Smooth muscle cell (in vitro differentiated cells): Measurements from ENCODE around the gene IRF2. TPM values are rescaled to one million over a fixed set of nuclear protein-coding genes. Genes with fewer than 3 reads are reported as not detected.

Experiments used
- DNase-seq: peaks from one replicate; lab custom pipeline; 2025; ENCODE audit not compliant: unreplicated experiment; lab: John Stamatoyannopoulos, UW
- H2AFZ ChIP-seq: fragments of 200-600 bp; sonication (generic); 2 replicates; pipeline ENCODE4 v1.6.0; 2016; ENCODE audit warnings: antibody characterized with exemption, low read depth, mild to moderate bottlenecking
- H3F3A ChIP-seq: fragments of 200-600 bp; sonication (generic); 2 replicates; pipeline ENCODE4 v1.6.0; 2017; ENCODE audit warnings: antibody characterized with exemption, low read depth
- H3K27ac ChIP-seq: fragments of 200-600 bp; sonication (generic); 2 replicates; pipeline ENCODE4 v1.5.1; 2016; ENCODE audit warnings: low read depth, mild to moderate bottlenecking
- H3K27me3 ChIP-seq: fragments of 200-600 bp; sonication (generic); 2 replicates; pipeline ENCODE4 v1.6.1; 2016; ENCODE audit warnings: low read depth, mild to moderate bottlenecking
- H3K36me3 ChIP-seq: fragments of 200-600 bp; sonication (generic); 2 replicates; pipeline ENCODE4 v1.5.1; 2016; ENCODE audit warnings: low read depth
- H3K4me1 ChIP-seq: fragments of 200-600 bp; sonication (generic); 2 replicates; pipeline ENCODE4 v1.5.1; 2016; ENCODE audit warnings: low read depth
- H3K4me2 ChIP-seq: fragments of 200-600 bp; sonication (generic); 2 replicates; pipeline ENCODE4 v1.6.0; 2016; ENCODE audit warnings: mild to moderate bottlenecking
- H3K4me3 ChIP-seq: fragments of 200-600 bp; sonication (generic); 2 replicates; pipeline ENCODE4 v1.5.1; 2016; ENCODE audit warnings: mild to moderate bottlenecking
- H3K79me2 ChIP-seq: fragments of 200-600 bp; sonication (generic); 2 replicates; pipeline ENCODE4 v1.6.0; 2016; ENCODE audit warnings: low read depth, mild to moderate bottlenecking
- H3K9ac ChIP-seq: fragments of 200-600 bp; sonication (generic); 2 replicates; pipeline ENCODE4 v1.6.0; 2016; ENCODE audit warnings: low read depth
- H3K9me3 ChIP-seq: fragments of 200-600 bp; sonication (generic); replicated peaks from 2 replicates; pipeline ENCODE4 v1.5.1; 2016; ENCODE audit warnings: low read depth
- H4K20me1 ChIP-seq: fragments of 200-600 bp; sonication (generic); 2 replicates; pipeline ENCODE4 v1.6.0; 2016; ENCODE audit warnings: low read depth
- WGBS: methylation state at CpG from one replicate; pipeline ENCODE4 v1.1.7; 2016; ENCODE audit warnings: low lambda C conversion rate; 5-methylcytosine and 5-hydroxymethylcytosine counted together
- polyA plus RNA-seq: library from polyadenylated mRNA; unstranded; fragments of >200 nt; fragmentation: Nextera tagmentation; extraction: Ambion mirVana; gene quantifications from 2 replicates; pipeline ENCODE4 v1.2.1, GENCODE V29; 2016
- total RNA-seq: library from RNA; depleted of rRNA; stranded (reverse); fragments of >200 nt; gene quantifications from 2 replicates; pipeline ENCODE4 v1.2.3, GENCODE V29; 2014
- TF ChIP-seq, protein P1 (sequence below): fragments of 200-600 bp; sonication (generic); IDR thresholded peaks from 2 replicates; pipeline ENCODE4 v1.5.1; 2017; ENCODE audit warnings: borderline replicate concordance, mild to moderate bottlenecking, antibody characterized with exemption; ENCODE audit not compliant: insufficient read depth, poor library complexity, severe bottlenecking

IRF2 gene
- total and polyA plus RNA-seq, 2 experiments from 2014 or later, result 10.2 to 21.6 TPM

DNA sequence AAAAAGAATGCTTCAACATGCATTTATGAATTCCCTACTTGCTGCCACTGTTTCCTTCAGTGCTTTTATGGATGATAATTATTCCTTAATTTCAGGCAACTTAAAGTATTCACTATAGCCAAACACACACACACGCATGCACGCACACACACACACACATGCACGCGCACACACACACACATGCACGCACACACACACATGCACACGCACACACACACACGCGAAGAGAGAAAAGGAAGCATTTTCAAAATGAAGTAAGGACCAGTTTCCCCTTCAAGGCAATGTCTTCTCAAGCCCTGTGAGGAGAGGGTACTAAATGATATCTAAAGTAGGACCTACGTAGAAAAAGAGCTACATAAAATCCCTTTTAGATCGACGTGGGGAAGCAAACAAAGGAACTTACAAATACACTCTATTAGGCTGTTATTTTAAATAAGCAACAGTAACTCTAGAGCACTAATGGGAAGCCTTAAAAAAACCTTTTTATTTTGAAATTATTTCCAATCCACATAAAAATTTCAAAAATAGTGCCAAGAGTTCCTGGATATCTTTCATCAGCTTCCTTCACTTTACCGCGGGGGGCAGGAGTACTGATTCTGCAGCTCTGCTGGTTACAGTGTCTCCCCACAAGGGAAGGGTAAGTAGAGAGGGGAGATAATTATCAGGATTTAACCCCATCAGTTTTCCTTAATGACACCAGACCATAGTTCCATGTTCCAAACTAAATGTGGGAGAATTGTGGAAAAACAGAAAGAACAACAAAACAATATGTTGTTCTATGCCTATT is 13.7 kb downstream of the IRF2 start:
- H3K4me2 ChIP-seq, result no peak overlapping the region
- H3K4me3 ChIP-seq, result no peak overlapping the region
- H3K4me1 ChIP-seq, result peaks cover 3% of the 10 kb centered on the region
- no peaks in the 10 kb centered on the region for H3F3A ChIP-seq
- TF ChIP-seq, protein P1, sequence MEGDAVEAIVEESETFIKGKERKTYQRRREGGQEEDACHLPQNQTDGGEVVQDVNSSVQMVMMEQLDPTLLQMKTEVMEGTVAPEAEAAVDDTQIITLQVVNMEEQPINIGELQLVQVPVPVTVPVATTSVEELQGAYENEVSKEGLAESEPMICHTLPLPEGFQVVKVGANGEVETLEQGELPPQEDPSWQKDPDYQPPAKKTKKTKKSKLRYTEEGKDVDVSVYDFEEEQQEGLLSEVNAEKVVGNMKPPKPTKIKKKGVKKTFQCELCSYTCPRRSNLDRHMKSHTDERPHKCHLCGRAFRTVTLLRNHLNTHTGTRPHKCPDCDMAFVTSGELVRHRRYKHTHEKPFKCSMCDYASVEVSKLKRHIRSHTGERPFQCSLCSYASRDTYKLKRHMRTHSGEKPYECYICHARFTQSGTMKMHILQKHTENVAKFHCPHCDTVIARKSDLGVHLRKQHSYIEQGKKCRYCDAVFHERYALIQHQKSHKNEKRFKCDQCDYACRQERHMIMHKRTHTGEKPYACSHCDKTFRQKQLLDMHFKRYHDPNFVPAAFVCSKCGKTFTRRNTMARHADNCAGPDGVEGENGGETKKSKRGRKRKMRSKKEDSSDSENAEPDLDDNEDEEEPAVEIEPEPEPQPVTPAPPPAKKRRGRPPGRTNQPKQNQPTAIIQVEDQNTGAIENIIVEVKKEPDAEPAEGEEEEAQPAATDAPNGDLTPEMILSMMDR, result no peak
- H3K9ac ChIP-seq, result no peak overlapping the region
- H2AFZ ChIP-seq, result no peak overlapping the region
- H4K20me1 ChIP-seq, result peaks cover 75% of the 10 kb centered on the region
- 85% methylated on average over 13 of the region's 13 CpGs for WGBS
- H3K36me3 ChIP-seq, result no peaks in the 10 kb centered on the region
- no peak overlapping the region for H3K27ac ChIP-seq
- no peaks in the 10 kb centered on the region for H3K27me3 ChIP-seq
- H3K9me3 ChIP-seq, result no peaks in the 10 kb centered on the region
- DNase-seq, result no peak
- H3K79me2 ChIP-seq, result peaks cover 67% of the 10 kb centered on the region

DNA sequence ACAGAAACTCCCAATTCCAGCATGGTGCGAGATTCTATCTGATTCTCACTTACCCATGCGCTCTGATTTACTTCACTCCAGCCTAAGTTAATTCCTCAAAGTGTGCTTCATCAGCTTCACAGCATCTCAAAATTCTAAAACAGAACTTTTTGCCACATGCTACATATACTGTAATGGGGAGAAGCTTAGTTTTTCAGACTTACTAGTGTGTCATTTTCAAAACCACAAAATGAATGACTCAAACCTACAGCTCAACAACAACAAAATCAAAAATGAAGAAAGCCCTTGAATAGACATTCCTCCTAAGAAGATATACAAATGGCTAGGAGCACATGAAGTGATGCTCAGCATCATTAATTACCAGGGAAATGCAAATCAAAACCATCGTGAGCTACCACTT is 14.9 kb downstream of the IRF2 start:
- peak overlapping the region; percentile 57 for H3K27ac ChIP-seq
- TF ChIP-seq, protein P1, result no peak

DNA sequence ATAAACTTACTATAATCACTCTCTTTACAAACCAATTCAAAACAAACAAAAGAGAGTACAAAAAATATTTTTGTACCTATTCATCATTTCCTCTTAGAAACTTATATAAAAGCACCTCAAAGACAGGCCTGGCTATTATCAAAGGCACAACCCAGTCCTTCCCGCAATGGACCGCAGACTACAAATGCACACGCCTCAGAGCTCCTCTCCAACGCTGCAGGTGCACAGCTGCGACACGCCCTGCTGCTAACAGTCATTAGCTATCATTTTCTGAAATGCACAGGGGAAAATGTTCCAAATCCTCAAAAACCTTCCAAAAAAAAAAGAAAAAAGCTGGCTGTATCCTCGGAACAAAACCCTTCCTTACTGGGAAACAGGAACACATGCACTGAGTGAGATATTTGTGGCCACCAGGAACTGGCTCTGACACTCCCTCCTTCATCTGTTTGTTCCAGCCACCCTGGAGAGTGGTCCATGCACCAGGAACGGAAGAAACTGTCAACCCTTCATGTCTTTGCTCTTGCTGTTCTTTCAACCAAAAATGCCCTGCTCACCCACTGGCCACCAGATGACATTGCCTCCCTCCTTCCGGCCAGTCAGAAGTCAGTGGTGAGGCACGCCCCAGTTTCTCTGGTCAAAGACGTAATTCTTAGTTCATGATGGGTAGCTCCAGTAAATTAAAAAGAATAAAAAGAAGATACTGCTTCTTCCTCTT is 16.7 kb downstream of the IRF2 start:
- Histone ChIP-seq H3K27me3 (no peaks in the 10 kb centered on the region), H3K4me3 (no peak overlapping the region), H3K27ac (no peak overlapping the region), H3K9me3 (no peaks in the 10 kb centered on the region), H3F3A (no peaks in the 10 kb centered on the region), H3K79me2 (peaks cover 45% of the 10 kb centered on the region), H3K9ac (no peak overlapping the region), H2AFZ (no peak overlapping the region), H3K36me3 (no peaks in the 10 kb centered on the region), H3K4me1 (peaks cover 14% of the 10 kb centered on the region), H3K4me2 (no peak overlapping the region), H4K20me1 (peaks cover 84% of the 10 kb centered on the region)
- 97% methylated on average over 11 of the region's 11 CpGs for WGBS
- TF ChIP-seq, protein P1, result no peak
- DNase-seq, result no peak

More for the DNA sequence above, 14.9 kb downstream of the IRF2 start:
- no peak overlapping the region for H3K4me3 ChIP-seq
- H4K20me1 ChIP-seq, result peaks cover 72% of the 10 kb centered on the region
- no peaks in the 10 kb centered on the region for H3K27me3 ChIP-seq
- peak overlapping the region; percentile 39 for H3K4me2 ChIP-seq
- DNase-seq, result no peak
- H3K79me2 ChIP-seq, result peaks cover 60% of the 10 kb centered on the region
- no peak overlapping the region for H3K9ac ChIP-seq
- H3K9me3 ChIP-seq, result no peaks in the 10 kb centered on the region
- H2AFZ ChIP-seq, result no peak overlapping the region
- no peaks in the 10 kb centered on the region for H3K36me3 ChIP-seq
- peaks cover 3% of the 10 kb centered on the region for H3K4me1 ChIP-seq
- H3F3A ChIP-seq, result no peaks in the 10 kb centered on the region
- WGBS, result 67% methylated on average over 3 of the region's 3 CpGs
